Measurements from ENCODE around the gene KCTD8. TPM values are rescaled to one million over a fixed set of nuclear protein-coding genes. Genes with fewer than 3 reads are reported as not detected.

KCTD8 gene
- total RNA-seq, 1 donor from 2014 or later, result not detected

- TF ChIP-seq POLR2AphosphoS5 (IDR thresholded peaks at IDR 0.05; ENCODE audit: insufficient read depth in 1 of 2, low read depth in 1 of 2) (no peak), POLR2A (IDR thresholded peaks at IDR 0.05) (no peak), CTCF (IDR thresholded peaks at IDR 0.05) (no peak)
- Histone ChIP-seq H3K4me1 (no peaks in the 10 kb centered on the region), H3K36me3 (no peaks in the 10 kb centered on the region), H3K9me3 (no peaks in the 10 kb centered on the region), H3K27me3 (no peaks in the 10 kb centered on the region), H3K27ac (no peak overlapping the region), H3K4me3 (no peak overlapping the region)
- no peak for DNase-seq (ENCODE audit: extremely low spot score in 2 of 2)
- intact Hi-C loops (cut with DNase I), result no loop called here
These were observed 212.7 kb downstream of the KCTD8 start for GRCh38 chr4:44235897-44236296.

- Histone ChIP-seq H3K9me3 (no peaks in the 10 kb centered on the region), H3K27me3 (no peaks in the 10 kb centered on the region), H3K4me3 (no peak overlapping the region), H3K36me3 (no peaks in the 10 kb centered on the region), H3K4me1 (no peaks in the 10 kb centered on the region), H3K27ac (no peak overlapping the region)
- intact Hi-C loops (cut with DNase I), result no loop called here
- TF ChIP-seq POLR2A (IDR thresholded peaks at IDR 0.05), result no peak
- TF ChIP-seq POLR2AphosphoS5 (IDR thresholded peaks at IDR 0.05; ENCODE audit: insufficient read depth in 1 of 2, low read depth in 1 of 2), result no peak
- TF ChIP-seq CTCF (IDR thresholded peaks at IDR 0.05), result no peak
- DNase-seq (ENCODE audit: extremely low spot score in 2 of 2), result no peak
These were observed 216.3 kb downstream of the KCTD8 start for GRCh38 chr4:44232262-44232661.

- no peak for TF ChIP-seq CTCF (IDR thresholded peaks at IDR 0.05)
- no peak for TF ChIP-seq POLR2AphosphoS5 (IDR thresholded peaks at IDR 0.05; ENCODE audit: insufficient read depth in 1 of 2, low read depth in 1 of 2)
- no peak for TF ChIP-seq POLR2A (IDR thresholded peaks at IDR 0.05)
- no peaks in the 10 kb centered on the region for H3K36me3 ChIP-seq
- intact Hi-C loops (cut with DNase I), result no loop called here
- no peak overlapping the region for H3K4me3 ChIP-seq
- no peaks in the 10 kb centered on the region for H3K4me1 ChIP-seq
- no peak for DNase-seq (ENCODE audit: extremely low spot score in 2 of 2)
- no peaks in the 10 kb centered on the region for H3K9me3 ChIP-seq
- no peak overlapping the region for H3K27ac ChIP-seq
- H3K27me3 ChIP-seq, result no peaks in the 10 kb centered on the region
These were observed 217.6 kb downstream of the KCTD8 start for GRCh38 chr4:44231006-44231405.

- no peaks in the 10 kb centered on the region for H3K36me3 ChIP-seq
- no peaks in the 10 kb centered on the region for H3K9me3 ChIP-seq
- H3K27ac ChIP-seq, result no peak overlapping the region
- H3K4me3 ChIP-seq, result no peak overlapping the region
- H3K4me1 ChIP-seq, result no peaks in the 10 kb centered on the region
- TF ChIP-seq CTCF (IDR thresholded peaks at IDR 0.05) (no peak), POLR2AphosphoS5 (IDR thresholded peaks at IDR 0.05; ENCODE audit: insufficient read depth in 1 of 2, low read depth in 1 of 2) (no peak), POLR2A (IDR thresholded peaks at IDR 0.05) (no peak)
- no peaks in the 10 kb centered on the region for H3K27me3 ChIP-seq
- intact Hi-C loops (cut with DNase I), result no loop called here
- no peak for DNase-seq (ENCODE audit: extremely low spot score in 2 of 2)
These were observed 220.3 kb downstream of the KCTD8 start for GRCh38 chr4:44228326-44228725.

GRCh38 chr4:44221407-44221806 lies 227.2 kb downstream of the KCTD8 start:
- H3K27me3 ChIP-seq, result no peaks in the 10 kb centered on the region
- H3K4me1 ChIP-seq, result no peaks in the 10 kb centered on the region
- intact Hi-C loops (cut with DNase I), result no loop called here
- no peak overlapping the region for H3K4me3 ChIP-seq
- no peak overlapping the region for H3K27ac ChIP-seq
- DNase-seq (ENCODE audit: extremely low spot score in 2 of 2), result no peak
- H3K36me3 ChIP-seq, result no peaks in the 10 kb centered on the region
- H3K9me3 ChIP-seq, result no peaks in the 10 kb centered on the region
- TF ChIP-seq POLR2A (IDR thresholded peaks at IDR 0.05) (no peak), POLR2AphosphoS5 (IDR thresholded peaks at IDR 0.05; ENCODE audit: insufficient read depth in 1 of 2, low read depth in 1 of 2) (no peak), CTCF (IDR thresholded peaks at IDR 0.05) (no peak)
